AG04449 (cell line): ENCODE measurements around the gene FRMD4A.

Source experiments
- CTCF ChIA-PET: fragments of 350-600 bp; formaldehyde crosslinking; extraction: SDS; loops from one replicate; lab custom pipeline; 2021; ENCODE audit warnings: antibody characterized with exemption; lab: Yijun Ruan, JAX
- POLR2A ChIA-PET: fragments of 400-600, 350-600 bp; formaldehyde crosslinking; extraction: SDS; loops from one replicate; lab custom pipeline; 2020; ENCODE audit warnings: antibody characterized with exemption, inconsistent platforms; lab: Yijun Ruan, JAX
- DNase-seq: peaks from one replicate; pipeline ENCODE4 v3.0.0-alpha.2; 2010; ENCODE audit warnings: low read depth, low spot score
- H3K4me3 ChIP-seq: 2 replicates; pipeline ENCODE4 v1.5.1; 2011; ENCODE audit warnings: low read depth, mild to moderate bottlenecking, control low read depth, low read length
- TF ChIP-seq, protein P1 (sequence below): IDR thresholded peaks from one replicate; pipeline ENCODE4 v1.5.1; 2011; ENCODE audit warnings: mild to moderate bottlenecking, moderate library complexity, low read length, control low read depth, inconsistent platforms; ENCODE audit not compliant: insufficient read depth; ENCODE audit errors: missing control alignments

FRMD4A gene

DNA sequence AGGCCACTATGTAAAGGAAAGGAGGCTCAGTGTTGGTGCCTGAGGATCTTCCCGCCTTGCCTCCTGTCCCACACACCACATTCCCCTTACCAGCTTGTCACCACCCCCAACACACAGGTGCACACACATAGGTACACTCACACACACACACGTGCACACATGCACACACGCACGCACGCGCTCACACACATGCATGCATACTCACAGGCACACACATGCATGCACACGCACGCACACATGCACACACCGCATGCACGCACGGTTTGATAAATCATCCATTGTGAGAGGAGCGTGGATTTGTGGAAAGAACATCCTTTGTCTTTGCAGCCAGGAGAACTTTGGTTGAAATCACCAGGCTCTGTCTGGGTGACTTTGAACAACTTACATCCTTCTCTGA lies 359.8 kb downstream of the FRMD4A start:
- no peak for DNase-seq
- POLR2A ChIA-PET, result no interaction called here
- H3K4me3 ChIP-seq, result no peak overlapping the region
- TF ChIP-seq, protein P1, sequence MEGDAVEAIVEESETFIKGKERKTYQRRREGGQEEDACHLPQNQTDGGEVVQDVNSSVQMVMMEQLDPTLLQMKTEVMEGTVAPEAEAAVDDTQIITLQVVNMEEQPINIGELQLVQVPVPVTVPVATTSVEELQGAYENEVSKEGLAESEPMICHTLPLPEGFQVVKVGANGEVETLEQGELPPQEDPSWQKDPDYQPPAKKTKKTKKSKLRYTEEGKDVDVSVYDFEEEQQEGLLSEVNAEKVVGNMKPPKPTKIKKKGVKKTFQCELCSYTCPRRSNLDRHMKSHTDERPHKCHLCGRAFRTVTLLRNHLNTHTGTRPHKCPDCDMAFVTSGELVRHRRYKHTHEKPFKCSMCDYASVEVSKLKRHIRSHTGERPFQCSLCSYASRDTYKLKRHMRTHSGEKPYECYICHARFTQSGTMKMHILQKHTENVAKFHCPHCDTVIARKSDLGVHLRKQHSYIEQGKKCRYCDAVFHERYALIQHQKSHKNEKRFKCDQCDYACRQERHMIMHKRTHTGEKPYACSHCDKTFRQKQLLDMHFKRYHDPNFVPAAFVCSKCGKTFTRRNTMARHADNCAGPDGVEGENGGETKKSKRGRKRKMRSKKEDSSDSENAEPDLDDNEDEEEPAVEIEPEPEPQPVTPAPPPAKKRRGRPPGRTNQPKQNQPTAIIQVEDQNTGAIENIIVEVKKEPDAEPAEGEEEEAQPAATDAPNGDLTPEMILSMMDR, result no peak
- CTCF ChIA-PET, result interaction anchor here (0.6 to 1.2 kb wide), 2 partner anchors 10 to 11 kb away, joined by 3 to 5 read pairs; no protein-coding TSS in a partner anchor

DNA sequence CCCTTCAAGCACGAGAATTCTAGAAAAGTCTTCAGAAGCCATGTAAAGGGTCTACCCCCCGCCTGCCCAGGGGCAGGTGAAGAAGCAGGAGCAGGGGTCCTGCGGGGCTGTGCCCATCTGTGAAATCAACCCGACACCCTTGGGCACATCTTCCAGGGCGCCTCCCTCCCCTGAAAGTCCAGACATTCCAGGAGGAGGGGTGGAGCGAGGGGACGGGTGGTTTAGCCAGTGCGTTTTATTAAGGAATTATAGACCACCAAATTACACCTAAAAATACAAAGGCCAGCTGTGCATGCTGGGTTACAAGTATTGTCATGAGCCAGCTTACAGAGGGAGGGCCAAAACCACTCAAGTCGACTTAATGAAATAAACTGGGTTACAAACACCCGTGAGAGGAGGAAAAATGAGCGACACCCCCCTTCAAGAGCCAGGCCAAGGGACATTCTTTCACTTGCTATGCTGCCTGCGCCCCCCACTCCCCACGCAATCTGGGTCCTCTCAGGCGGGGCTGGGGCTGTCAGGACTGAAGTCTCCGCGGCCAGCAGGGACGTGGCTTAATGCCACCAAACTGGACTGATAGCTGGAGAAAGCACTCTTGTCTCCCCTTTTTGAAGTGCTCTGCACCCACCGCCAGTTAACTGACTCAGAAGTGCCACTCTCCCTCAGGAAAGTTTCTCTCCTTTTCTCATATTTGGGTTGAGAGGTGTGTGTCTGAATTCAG lies 360.3 kb downstream of the FRMD4A start:
- no peak overlapping the region for H3K4me3 ChIP-seq
- no peak for DNase-seq
- TF ChIP-seq, protein P1, result no peak
- ChIA-PET POLR2A (no interaction called here), CTCF (interaction anchor here (0.6 to 1.5 kb wide), 4 partner anchors 9 to 13 kb away, joined by 3 to 5 read pairs (median 4); no protein-coding TSS in a partner anchor)

DNA sequence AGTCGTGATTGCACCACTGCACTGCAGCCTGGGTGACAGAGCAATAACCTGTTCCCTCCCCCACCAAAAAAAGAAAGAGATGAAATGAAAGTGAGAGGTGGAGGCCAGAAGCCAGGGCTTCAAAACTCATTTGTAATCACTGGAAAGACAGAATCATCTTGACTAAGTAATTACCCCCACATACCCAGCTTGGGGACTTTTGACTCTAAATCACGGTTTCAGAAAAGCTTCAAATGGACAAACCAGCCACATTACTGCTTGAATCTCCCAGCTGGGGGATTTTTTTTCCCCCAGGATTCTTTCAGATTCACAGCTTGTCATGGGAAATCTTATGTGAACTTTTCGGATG lies 361.0 kb downstream of the FRMD4A start:
- CTCF ChIA-PET, result interaction anchor here (0.7 to 1.5 kb wide), 3 partner anchors 11 to 38 kb away, joined by 3 to 4 read pairs (median 3); no protein-coding TSS in a partner anchor

DNA sequence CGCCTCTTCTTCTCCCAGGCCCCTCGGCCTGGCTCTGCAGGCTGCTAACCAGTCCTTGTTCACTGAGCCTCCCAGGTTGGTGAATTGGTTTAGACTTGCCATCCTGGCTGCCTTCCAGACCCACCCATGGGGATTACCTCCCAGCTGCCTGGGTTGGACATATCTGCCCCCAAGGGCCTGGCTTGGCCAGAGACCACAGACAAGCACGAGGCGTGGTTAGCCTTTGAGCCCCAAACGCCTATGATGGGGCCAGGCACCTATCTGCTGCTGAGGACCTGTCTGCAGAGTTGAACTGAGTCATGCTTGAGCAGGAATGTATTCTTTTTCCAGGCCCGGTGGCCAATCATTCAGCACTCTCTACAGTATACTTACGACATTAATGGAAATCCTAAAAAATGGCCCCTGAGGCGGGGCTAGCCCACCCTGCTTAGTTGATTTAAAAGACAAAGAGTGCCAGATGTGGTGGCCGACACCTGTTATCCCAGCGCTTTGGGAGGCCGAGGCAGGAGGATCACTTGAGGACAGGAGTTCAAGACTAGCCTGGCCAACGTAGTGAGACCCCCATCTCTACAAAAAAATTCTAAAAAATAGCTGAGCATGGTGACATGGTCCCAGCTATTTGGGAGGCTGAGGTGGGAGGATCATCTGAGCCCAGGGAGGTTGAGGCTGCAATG lies 361.5 kb downstream of the FRMD4A start:
- TF ChIP-seq, protein P1, result no peak
- POLR2A ChIA-PET, result no interaction called here
- CTCF ChIA-PET, result interaction anchor here (0.7 to 1.5 kb wide), 3 partner anchors 12 to 38 kb away, joined by 3 to 4 read pairs (median 3); no protein-coding TSS in a partner anchor
- no peak overlapping the region for H3K4me3 ChIP-seq
- DNase-seq, result no peak

More for the DNA sequence above, 361.0 kb downstream of the FRMD4A start:
- no peak for DNase-seq
- H3K4me3 ChIP-seq, result no peak overlapping the region
- TF ChIP-seq, protein P1, result no peak
- POLR2A ChIA-PET, result no interaction called here

DNA sequence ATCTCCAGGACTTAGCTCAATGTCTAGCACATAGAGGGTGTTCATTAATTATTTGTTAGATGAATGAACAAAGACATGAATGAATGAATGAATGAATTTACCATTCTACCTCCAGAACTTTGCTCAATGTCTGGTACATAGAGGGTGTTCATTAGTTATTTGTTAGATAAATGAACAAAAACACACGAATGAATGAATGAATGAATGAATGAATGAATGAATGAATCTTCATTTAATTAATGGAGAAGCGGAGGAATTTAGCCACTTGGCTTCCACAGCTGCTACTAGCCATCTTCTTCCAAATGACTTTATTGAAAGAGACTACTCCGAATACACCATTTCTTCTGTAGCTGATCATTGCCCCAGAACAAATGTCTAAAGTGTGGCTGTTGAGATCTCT lies 368.9 kb downstream of the FRMD4A start:
- no peak overlapping the region for H3K4me3 ChIP-seq
- ChIA-PET CTCF (interaction anchor here (0.9 to 1.9 kb wide), 7 partner anchors 9 to 178 kb away, joined by 3 to 7 read pairs (median 4); no protein-coding TSS in a partner anchor), POLR2A (interaction anchor here (1.1 kb wide), 1 partner anchor 38 kb away, joined by 4 read pairs; no protein-coding TSS in a partner anchor)
- TF ChIP-seq, protein P1, result no peak
- no peak for DNase-seq

DNA sequence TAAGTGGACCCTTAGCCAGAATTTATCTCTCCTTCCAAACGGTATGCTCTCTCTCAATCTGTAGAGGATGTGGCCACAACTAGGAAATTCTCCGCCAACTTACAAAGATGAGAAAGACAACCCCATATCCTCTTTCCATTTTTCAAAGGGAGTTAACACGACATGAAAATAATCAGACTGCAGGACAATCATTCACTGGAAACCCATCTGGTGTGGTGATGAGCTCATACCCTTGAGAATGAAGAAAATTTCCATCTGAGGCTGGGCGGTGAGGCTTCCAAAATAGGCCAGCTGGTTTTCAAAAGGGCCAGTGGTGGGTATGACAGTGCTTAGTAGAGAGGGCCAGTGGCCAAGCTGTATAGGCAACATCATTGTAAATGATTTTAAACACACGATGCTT lies 369.6 kb downstream of the FRMD4A start:
- TF ChIP-seq, protein P1, result no peak
- POLR2A ChIA-PET, result interaction anchor here (0.9 to 1.1 kb wide), 2 partner anchors 12 to 37 kb away, joined by 4 read pairs; no protein-coding TSS in a partner anchor
- CTCF ChIA-PET, result interaction anchor here (0.9 to 2.4 kb wide), 10 partner anchors 10 to 177 kb away, joined by 3 to 7 read pairs (median 4); no protein-coding TSS in a partner anchor
- H3K4me3 ChIP-seq, result no peak overlapping the region
- DNase-seq, result peak; percentile 91
